NCI-H748 (cell line): Measurements from ENCODE around the gene NDOR1.

Source experiments
- DNase-seq: peaks from one replicate; lab custom pipeline; 2025; ENCODE audit not compliant: unreplicated experiment; lab: John Stamatoyannopoulos, UW

NDOR1 gene

GRCh38 chr9:137198051-137198901 lies 7.2 kb upstream of the NDOR1 start:
- no peak for DNase-seq

GRCh38 chr9:137198902-137199283 lies 6.6 kb upstream of the NDOR1 start:
- DNase-seq: no peak

GRCh38 chr9:137199411-137200121 lies 5.9 kb upstream of the NDOR1 start:
- DNase-seq: peak; percentile 47

GRCh38 chr9:137200311-137201204 lies 4.9 kb upstream of the NDOR1 start, which contains the start of gene TPRN:
Gene TPRN (minus strand): TSS chr9:137200741. CDS start chr9:137200711, 30 bp downstream.
- peak; percentile 100 for DNase-seq

- no peak for DNase-seq
These were observed 4.2 kb upstream of the NDOR1 start for GRCh38 chr9:137201205-137201868.

GRCh38 chr9:137202966-137203365 lies 2.5 kb upstream of the NDOR1 start:
- DNase-seq: no peak

- no peak for DNase-seq
These were observed 772 bp upstream of the NDOR1 start for GRCh38 chr9:137204731-137205125.

- DNase-seq: no peak
These were observed 1.1 kb downstream of the NDOR1 start for GRCh38 chr9:137206602-137207001.

GRCh38 chr9:137211532-137211931 lies 6.0 kb downstream of the NDOR1 start:
- no peak for DNase-seq

GRCh38 chr9:137212520-137212919 lies 7.0 kb downstream of the NDOR1 start:
- DNase-seq: no peak

GRCh38 chr9:137213160-137214060 lies 7.9 kb downstream of the NDOR1 start:
- no peak for DNase-seq

GRCh38 chr9:137214620-137215019 lies 9.1 kb downstream of the NDOR1 start:
- no peak for DNase-seq

- no peak for DNase-seq
These were observed 9.9 kb downstream of the NDOR1 start for GRCh38 chr9:137215196-137215986.

GRCh38 chr9:137216188-137216965 lies 10.9 kb downstream of the NDOR1 start:
- DNase-seq: no peak

- DNase-seq: peak; percentile 45
These were observed 12.0 kb downstream of the NDOR1 start for GRCh38 chr9:137217276-137218211.

- DNase-seq: no peak
These were observed 12.8 kb downstream of the NDOR1 start for GRCh38 chr9:137218212-137218753.
